Upper lobe of left lung (tissue), 4 donors: ENCODE measurements around the gene ARHGAP10.

ENCODE experiments used
- EP300 ChIP-seq, 4 donors: sonication (generic); formaldehyde crosslinking; IDR thresholded peaks; one replicate each; pipeline ENCODE4 v1.5.1; 2017; ENCODE audit warnings: antibody characterized with exemption in 4 of 4, control low read depth in 2 of 4
- POLR2A ChIP-seq, 4 donors: fragments of 450-650 bp; IDR thresholded peaks; one replicate each; pipeline ENCODE4 v1.5.1; 2016 to 2017; ENCODE audit warnings: antibody characterized with exemption in 4 of 4, mild to moderate bottlenecking in 2 of 4
- POLR2AphosphoS5 ChIP-seq, 2 donors: sonication (generic); formaldehyde crosslinking; IDR thresholded peaks; one replicate each; pipeline ENCODE4 v1.5.1; 2017; ENCODE audit warnings: antibody characterized with exemption in 2 of 2
- TF ChIP-seq, protein P1 (sequence below), 6 experiments: fragments of 450-650 bp in 4 of 6; fragments of 200-600 bp in 2 of 6; sonication (generic) in 2 of 6; IDR thresholded peaks; one replicate each; pipeline ENCODE4 v1.5.1; 2016 to 2019; ENCODE audit warnings: antibody characterized with exemption in 6 of 6

DNA sequence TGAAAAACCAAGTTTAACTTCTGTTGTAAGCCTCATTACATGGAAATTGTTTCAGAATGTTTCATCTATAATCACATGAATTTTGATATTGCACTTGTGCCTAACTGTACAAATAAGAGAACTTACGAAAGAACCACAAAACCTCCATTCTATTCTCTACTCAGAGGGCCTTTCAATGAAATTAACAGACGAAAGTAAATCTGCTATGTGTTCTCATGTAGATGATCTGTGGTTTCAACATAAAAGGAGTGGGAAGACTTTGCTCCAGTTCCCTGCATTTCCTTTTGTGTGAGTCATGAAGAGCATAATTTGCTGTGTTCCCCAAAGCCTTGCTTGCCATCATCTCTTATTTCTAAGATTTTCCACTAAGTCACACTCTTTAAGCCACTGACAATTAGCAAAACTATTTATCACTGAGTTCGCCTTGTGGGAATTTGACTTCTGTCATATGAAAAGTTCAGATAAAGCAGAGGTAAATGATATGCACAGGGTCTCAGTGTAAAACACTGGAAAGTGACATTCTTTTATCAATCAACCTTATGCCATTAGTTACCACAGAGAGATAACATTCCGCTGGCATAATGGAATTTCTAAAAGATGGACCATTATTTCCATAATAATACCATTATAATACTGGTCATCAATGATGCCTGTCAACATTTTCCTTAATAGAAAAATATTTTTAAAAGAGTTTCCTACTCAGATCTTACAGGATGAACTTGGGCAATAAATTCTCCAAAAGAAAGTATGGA is 380.5 kb downstream of the ARHGAP10 start:
- TF ChIP-seq, protein P1, sequence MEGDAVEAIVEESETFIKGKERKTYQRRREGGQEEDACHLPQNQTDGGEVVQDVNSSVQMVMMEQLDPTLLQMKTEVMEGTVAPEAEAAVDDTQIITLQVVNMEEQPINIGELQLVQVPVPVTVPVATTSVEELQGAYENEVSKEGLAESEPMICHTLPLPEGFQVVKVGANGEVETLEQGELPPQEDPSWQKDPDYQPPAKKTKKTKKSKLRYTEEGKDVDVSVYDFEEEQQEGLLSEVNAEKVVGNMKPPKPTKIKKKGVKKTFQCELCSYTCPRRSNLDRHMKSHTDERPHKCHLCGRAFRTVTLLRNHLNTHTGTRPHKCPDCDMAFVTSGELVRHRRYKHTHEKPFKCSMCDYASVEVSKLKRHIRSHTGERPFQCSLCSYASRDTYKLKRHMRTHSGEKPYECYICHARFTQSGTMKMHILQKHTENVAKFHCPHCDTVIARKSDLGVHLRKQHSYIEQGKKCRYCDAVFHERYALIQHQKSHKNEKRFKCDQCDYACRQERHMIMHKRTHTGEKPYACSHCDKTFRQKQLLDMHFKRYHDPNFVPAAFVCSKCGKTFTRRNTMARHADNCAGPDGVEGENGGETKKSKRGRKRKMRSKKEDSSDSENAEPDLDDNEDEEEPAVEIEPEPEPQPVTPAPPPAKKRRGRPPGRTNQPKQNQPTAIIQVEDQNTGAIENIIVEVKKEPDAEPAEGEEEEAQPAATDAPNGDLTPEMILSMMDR (IDR thresholded peaks at IDR 0.05): no peak
- no peak for TF ChIP-seq POLR2AphosphoS5 (IDR thresholded peaks at IDR 0.05)
- no peak for TF ChIP-seq POLR2A (IDR thresholded peaks at IDR 0.05)
- TF ChIP-seq EP300 (IDR thresholded peaks at IDR 0.05): no peak
